Breast epithelium (tissue), 4 donors: ENCODE measurements around the gene CEP112. TPM values are rescaled to one million over a fixed set of nuclear protein-coding genes. Genes with fewer than 3 reads are reported as not detected.

Experiments used
- DNase-seq, 2 donors: peaks; one replicate each; pipeline ENCODE4 v3.0.0-alpha.2; 2019; ENCODE audit warnings: low spot score in 2 of 2
- H3K27ac ChIP-seq, 2 donors: fragments of 200-600 bp; sonication (generic) in 1 of 2; one replicate each; pipeline ENCODE4 v1.5.1; 2016 to 2019; ENCODE audit warnings: mild to moderate bottlenecking in 1 of 2
- H3K27me3 ChIP-seq, 2 donors: fragments of 200-600 bp; sonication (generic) in 1 of 2; one replicate each; pipeline versions ENCODE4 v1.5.1 to v1.6.0; 2017 to 2019; ENCODE audit warnings: control low read depth in 1 of 2, mild to moderate bottlenecking in 1 of 2
- H3K36me3 ChIP-seq: fragments of 200-600 bp; one replicate; pipeline ENCODE4 v1.5.1; 2019
- H3K4me1 ChIP-seq, 2 donors: fragments of 200-600 bp; sonication (generic); one replicate each; pipeline ENCODE4 v1.5.1; 2016 to 2019; ENCODE audit warnings: control low read depth in 1 of 2
- H3K4me3 ChIP-seq, 3 donors: fragments of 200-600 bp; sonication (generic); 1 replicate in 2 of 3; 2 replicates in 1 of 3; pipeline ENCODE4 v1.5.1; 2016 to 2019; ENCODE audit warnings: mild to moderate bottlenecking in 3 of 3, moderate library complexity in 2 of 3
- H3K9me3 ChIP-seq, 2 donors: fragments of 200-600 bp; sonication (generic) in 1 of 2; one replicate each; pipeline ENCODE4 v1.5.1; 2016 to 2019; ENCODE audit warnings: control low read depth in 1 of 2
- POLR2A ChIP-seq: fragments of 450-650 bp; IDR thresholded peaks from one replicate; pipeline ENCODE4 v1.6.1; 2016; ENCODE audit warnings: antibody characterized with exemption, mild to moderate bottlenecking, moderate library complexity
- POLR2AphosphoS5 ChIP-seq, 3 donors: sonication (generic); formaldehyde crosslinking; IDR thresholded peaks; one replicate each; pipeline ENCODE4 v1.6.1; 2017; ENCODE audit warnings: antibody characterized with exemption in 3 of 3
- intact Hi-C: fragments of 100-400 bp; cut with DNase I; formaldehyde crosslinking; loops from one replicate; pipeline ENCODE4 v1.15.1; 2023; ENCODE audit warnings: low total_unique reads
- total RNA-seq, 3 donors: library from RNA; depleted of rRNA; stranded (reverse); fragments of >200 nt; gene quantifications; one replicate each; pipeline ENCODE4 v1.1.0, GENCODE V29; 2016
- TF ChIP-seq, protein P1 (sequence below), 3 donors: fragments of 450-650 bp; IDR thresholded peaks; one replicate each; pipeline ENCODE4 v1.5.1; 2016 to 2017; ENCODE audit warnings: antibody characterized with exemption in 3 of 3, mild to moderate bottlenecking in 3 of 3, moderate library complexity in 3 of 3

CEP112 gene
- total RNA-seq, 3 donors from 2014 or later: 12.9 to 27.2 (median 18.0) TPM

DNA sequence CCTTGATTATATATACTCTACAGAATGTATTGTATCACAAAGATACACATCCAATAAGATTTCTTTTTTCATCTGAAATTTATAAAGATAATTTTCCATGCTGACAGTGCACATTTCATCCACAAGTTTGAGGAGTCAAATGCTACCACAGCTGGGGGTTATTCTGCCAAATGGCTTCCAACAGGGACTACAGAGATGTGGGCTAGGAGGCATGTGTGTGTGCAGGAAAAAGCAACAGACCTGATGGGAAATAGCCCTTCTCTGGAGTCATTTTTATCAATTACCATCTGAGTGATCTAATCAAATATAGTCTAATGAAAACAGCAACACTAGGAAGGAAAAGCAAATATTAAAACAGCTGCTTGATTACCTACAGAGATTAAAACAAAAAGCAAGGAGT, 290.5 kb downstream of the CEP112 start:
- Histone ChIP-seq H3K36me3 (no peaks in the 10 kb centered on the region), H3K27ac (no peak overlapping the region), H3K4me1 (no peaks in the 10 kb centered on the region), H3K27me3 (no peaks in the 10 kb centered on the region), H3K4me3 (no peak overlapping the region), H3K9me3 (no peaks in the 10 kb centered on the region)
- TF ChIP-seq POLR2AphosphoS5 (IDR thresholded peaks at IDR 0.05) (no peak), POLR2A (no peak)
- TF ChIP-seq, protein P1, sequence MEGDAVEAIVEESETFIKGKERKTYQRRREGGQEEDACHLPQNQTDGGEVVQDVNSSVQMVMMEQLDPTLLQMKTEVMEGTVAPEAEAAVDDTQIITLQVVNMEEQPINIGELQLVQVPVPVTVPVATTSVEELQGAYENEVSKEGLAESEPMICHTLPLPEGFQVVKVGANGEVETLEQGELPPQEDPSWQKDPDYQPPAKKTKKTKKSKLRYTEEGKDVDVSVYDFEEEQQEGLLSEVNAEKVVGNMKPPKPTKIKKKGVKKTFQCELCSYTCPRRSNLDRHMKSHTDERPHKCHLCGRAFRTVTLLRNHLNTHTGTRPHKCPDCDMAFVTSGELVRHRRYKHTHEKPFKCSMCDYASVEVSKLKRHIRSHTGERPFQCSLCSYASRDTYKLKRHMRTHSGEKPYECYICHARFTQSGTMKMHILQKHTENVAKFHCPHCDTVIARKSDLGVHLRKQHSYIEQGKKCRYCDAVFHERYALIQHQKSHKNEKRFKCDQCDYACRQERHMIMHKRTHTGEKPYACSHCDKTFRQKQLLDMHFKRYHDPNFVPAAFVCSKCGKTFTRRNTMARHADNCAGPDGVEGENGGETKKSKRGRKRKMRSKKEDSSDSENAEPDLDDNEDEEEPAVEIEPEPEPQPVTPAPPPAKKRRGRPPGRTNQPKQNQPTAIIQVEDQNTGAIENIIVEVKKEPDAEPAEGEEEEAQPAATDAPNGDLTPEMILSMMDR (IDR thresholded peaks at IDR 0.05): no peak
- no peak for DNase-seq
- intact Hi-C loops: no loop called here

DNA sequence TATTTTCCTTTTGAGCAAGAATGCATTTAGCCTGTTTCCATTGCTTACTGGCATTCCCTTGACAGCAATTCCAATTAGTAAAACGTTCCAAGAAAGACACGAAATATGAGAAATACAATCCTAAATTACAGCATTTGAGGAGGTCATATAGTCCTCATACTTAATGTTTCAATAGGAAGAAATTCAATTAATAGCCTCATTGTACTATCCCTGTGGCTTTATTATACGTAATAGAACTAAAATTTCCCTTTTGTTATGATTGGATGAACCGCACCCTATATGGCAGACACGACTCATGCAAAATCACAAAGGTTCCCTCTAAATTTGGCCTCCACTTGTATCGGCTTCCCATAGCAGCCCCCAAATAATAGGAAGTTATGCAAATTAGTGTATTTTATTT, 291.7 kb downstream of the CEP112 start:
- H3K4me3 ChIP-seq: no peak overlapping the region
- H3K27me3 ChIP-seq: no peaks in the 10 kb centered on the region
- no peaks in the 10 kb centered on the region for H3K9me3 ChIP-seq
- no peak overlapping the region for H3K27ac ChIP-seq
- no peaks in the 10 kb centered on the region for H3K4me1 ChIP-seq
- TF ChIP-seq POLR2AphosphoS5 (IDR thresholded peaks at IDR 0.05) (no peak), POLR2A (no peak)
- TF ChIP-seq, protein P1 (IDR thresholded peaks at IDR 0.05): no peak
- H3K36me3 ChIP-seq: no peaks in the 10 kb centered on the region
- intact Hi-C loops: no loop called here
- DNase-seq: no peak

DNA sequence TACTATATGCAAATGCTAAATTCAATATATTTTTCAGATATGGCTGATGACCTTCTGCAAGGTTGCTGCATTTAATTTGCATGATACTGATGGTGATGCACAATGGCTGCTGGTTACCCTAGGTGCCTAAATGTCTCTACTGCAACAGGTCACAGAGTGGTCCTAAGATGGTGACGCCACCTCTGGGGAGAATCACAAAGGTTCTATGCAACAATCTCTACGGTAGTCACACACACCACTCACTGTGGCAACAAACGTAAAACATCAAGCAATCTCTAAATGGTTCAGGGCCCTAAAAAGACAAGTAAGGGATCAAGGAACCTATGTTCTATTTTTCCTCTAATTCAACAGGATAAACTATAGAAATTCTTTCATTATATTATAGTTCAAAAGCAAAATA, 293.3 kb downstream of the CEP112 start:
- no peak for TF ChIP-seq POLR2AphosphoS5 (IDR thresholded peaks at IDR 0.05)
- no peak for TF ChIP-seq POLR2A
- TF ChIP-seq, protein P1 (IDR thresholded peaks at IDR 0.05): no peak
- DNase-seq: no peak
- Histone ChIP-seq H3K27ac (no peak overlapping the region), H3K4me3 (no peak overlapping the region), H3K27me3 (no peaks in the 10 kb centered on the region), H3K4me1 (no peaks in the 10 kb centered on the region), H3K36me3 (no peaks in the 10 kb centered on the region), H3K9me3 (no peaks in the 10 kb centered on the region)
- intact Hi-C loops: no loop called here

DNA sequence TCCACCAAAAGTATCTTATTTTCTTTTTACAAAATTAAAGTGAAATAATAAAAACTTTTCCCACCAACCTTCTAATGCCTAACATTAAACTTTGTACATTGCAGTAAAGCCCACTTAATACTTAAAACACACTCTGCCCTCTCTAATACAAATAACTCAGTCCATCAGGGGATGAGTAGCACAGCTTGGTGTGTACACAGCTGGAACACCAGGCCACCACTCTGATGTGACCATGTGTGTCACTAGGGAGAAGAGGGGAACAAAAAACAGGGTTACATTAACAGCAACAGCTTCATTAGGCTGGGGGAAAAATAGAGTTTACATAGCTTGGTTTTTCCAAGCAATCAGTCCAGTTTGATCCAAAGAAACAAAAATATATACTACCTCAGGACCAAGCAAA, 295.0 kb downstream of the CEP112 start:
- no peaks in the 10 kb centered on the region for H3K9me3 ChIP-seq
- H3K4me1 ChIP-seq: no peaks in the 10 kb centered on the region
- TF ChIP-seq POLR2AphosphoS5 (IDR thresholded peaks at IDR 0.05): no peak
- no peak for TF ChIP-seq POLR2A
- TF ChIP-seq, protein P1 (IDR thresholded peaks at IDR 0.05): no peak
- intact Hi-C loops: no loop called here
- no peak for DNase-seq
- H3K27me3 ChIP-seq: no peaks in the 10 kb centered on the region
- no peaks in the 10 kb centered on the region for H3K36me3 ChIP-seq
- H3K4me3 ChIP-seq: no peak overlapping the region
- no peak overlapping the region for H3K27ac ChIP-seq

DNA sequence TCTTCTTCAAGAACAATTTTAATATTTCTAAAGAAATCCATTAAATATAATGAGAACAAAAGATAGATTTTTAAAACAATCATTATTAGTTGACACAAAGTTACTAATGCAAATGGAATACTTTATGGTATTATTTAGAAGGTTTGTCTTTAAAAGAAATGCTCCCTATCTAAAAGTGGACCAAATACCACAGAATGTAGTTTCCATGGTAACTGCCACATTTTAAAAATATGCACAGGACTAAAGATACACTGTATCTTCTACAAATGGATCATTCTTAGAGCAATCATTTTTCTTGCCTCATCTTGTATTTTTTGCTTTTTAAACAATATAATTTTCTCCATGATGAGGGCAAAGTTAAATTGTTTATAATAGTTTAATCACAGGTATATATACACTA, 296.0 kb downstream of the CEP112 start:
- Histone ChIP-seq H3K4me3 (no peak overlapping the region), H3K27ac (no peak overlapping the region), H3K9me3 (no peaks in the 10 kb centered on the region), H3K36me3 (no peaks in the 10 kb centered on the region), H3K27me3 (no peaks in the 10 kb centered on the region), H3K4me1 (no peaks in the 10 kb centered on the region)
- intact Hi-C loops: no loop called here
- DNase-seq: no peak
- TF ChIP-seq, protein P1 (IDR thresholded peaks at IDR 0.05): no peak
- TF ChIP-seq POLR2A (no peak), POLR2AphosphoS5 (IDR thresholded peaks at IDR 0.05) (no peak)
